Stimulated activated CD4-positive, alpha-beta T cell treated with anti-CD3 and anti-CD28 coated beads, Interleukin-4, amount 100 ng/mL, for 1 hour (primary cell): ENCODE measurements around the gene CNGA3.

Experiments used
- DNase-seq: peaks from one replicate; pipeline ENCODE4 v3.0.0-alpha.2; 2020

CNGA3 gene

GRCh38 chr2:98332989-98333388 is 13.3 kb upstream of the CNGA3 start:
- DNase-seq, result no peak

GRCh38 chr2:98333922-98334321 is 12.3 kb upstream of the CNGA3 start:
- no peak for DNase-seq

- no peak for DNase-seq
These were observed 11.7 kb upstream of the CNGA3 start for GRCh38 chr2:98334439-98335078.

- DNase-seq, result no peak
These were observed 11.0 kb upstream of the CNGA3 start for GRCh38 chr2:98335271-98335670.

GRCh38 chr2:98341241-98341640 is 5.0 kb upstream of the CNGA3 start:
- no peak for DNase-seq

GRCh38 chr2:98343285-98343684 is 3.0 kb upstream of the CNGA3 start:
- no peak for DNase-seq

- no peak for DNase-seq
These were observed 1.2 kb downstream of the CNGA3 start for GRCh38 chr2:98347298-98348065.

- no peak for DNase-seq
These were observed 1.9 kb downstream of the CNGA3 start for GRCh38 chr2:98348066-98348561.

- no peak for DNase-seq
These were observed 4.2 kb downstream of the CNGA3 start for GRCh38 chr2:98350411-98350810.

- DNase-seq, result no peak
These were observed 9.6 kb downstream of the CNGA3 start for GRCh38 chr2:98355881-98356280.

GRCh38 chr2:98356729-98357128 is 10.5 kb downstream of the CNGA3 start:
- no peak for DNase-seq

GRCh38 chr2:98357849-98358248 is 11.6 kb downstream of the CNGA3 start:
- no peak for DNase-seq

- no peak for DNase-seq
These were observed 13.7 kb downstream of the CNGA3 start for GRCh38 chr2:98359986-98360385.

GRCh38 chr2:98367721-98368120 is 21.5 kb downstream of the CNGA3 start:
- no peak for DNase-seq

- no peak for DNase-seq
These were observed 23.5 kb downstream of the CNGA3 start for GRCh38 chr2:98369710-98370239.

GRCh38 chr2:98372121-98372520 is 25.9 kb downstream of the CNGA3 start:
- DNase-seq, result no peak

- no peak for DNase-seq
These were observed 26.3 kb downstream of the CNGA3 start for GRCh38 chr2:98372579-98372978.

GRCh38 chr2:98374286-98374685 is 28.0 kb downstream of the CNGA3 start:
- no peak for DNase-seq

- no peak for DNase-seq
These were observed 28.8 kb downstream of the CNGA3 start for GRCh38 chr2:98374958-98375570.

GRCh38 chr2:98376301-98376910 is 30.1 kb downstream of the CNGA3 start:
- no peak for DNase-seq

- DNase-seq, result no peak
These were observed 30.7 kb downstream of the CNGA3 start for GRCh38 chr2:98376996-98377395.

- DNase-seq, result no peak
These were observed 31.3 kb downstream of the CNGA3 start for GRCh38 chr2:98377544-98377943.

GRCh38 chr2:98378196-98378595 is 31.9 kb downstream of the CNGA3 start:
- DNase-seq, result no peak
